ENCODE measurements around the gene TBX10.

TBX10 gene

DNA sequence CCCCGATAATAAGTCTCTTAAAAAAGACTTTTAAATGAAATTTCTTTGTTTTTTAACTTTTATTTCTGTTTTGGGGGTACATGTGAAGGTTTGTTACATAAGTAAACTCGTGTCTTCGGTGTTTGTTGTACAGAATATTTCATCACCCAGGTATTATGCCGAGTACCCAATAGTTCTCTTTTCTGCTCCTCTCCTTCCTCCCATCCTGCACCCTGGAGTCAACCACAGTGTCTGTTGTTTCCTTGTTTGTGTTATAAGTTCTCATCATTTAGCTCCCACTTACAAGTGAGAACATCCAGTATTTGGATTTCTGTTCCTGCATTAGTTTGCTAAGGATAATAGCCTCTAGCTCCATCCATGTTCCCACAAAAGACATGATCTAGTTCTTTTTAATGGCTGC is 57.6 kb downstream of the TBX10 start:
- Histone ChIP-seq H3K79me2 (ENCODE audit: insufficient read depth, low read length) (peaks cover 39% of the 10 kb centered on the region), H3K27me3 (ENCODE audit: insufficient read depth, low read length, poor library complexity) (peaks cover 5% of the 10 kb centered on the region), H3K9ac (ENCODE audit: low read depth, low read length) (no peak overlapping the region), H3K27ac (ENCODE audit: low read length) (no peak overlapping the region), H3K4me1 (ENCODE audit: insufficient read depth, low read length) (peaks cover 38% of the 10 kb centered on the region), H3K4me3 (ENCODE audit: low read depth in 1 of 2, low read length in 2 of 2) (no peak overlapping the region), H2AFZ (ENCODE audit: low read depth, low read length) (no peak overlapping the region), H3K36me3 (ENCODE audit: insufficient read depth, low read length) (peaks cover 29% of the 10 kb centered on the region), H4K20me1 (ENCODE audit: insufficient read depth, low read length) (peaks cover 29% of the 10 kb centered on the region), H3K4me2 (ENCODE audit: insufficient read depth, low read length) (no peak overlapping the region), H3K9me3 (ENCODE audit: insufficient read depth, low read length, severe bottlenecking) (no peaks in the 10 kb centered on the region)
- no peak for DNase-seq
- TF ChIP-seq EZH2 (IDR thresholded peaks at IDR 0.05; ENCODE audit: borderline replicate concordance, low read depth, low read length, severe bottlenecking): no peak
- TF ChIP-seq, protein P1, sequence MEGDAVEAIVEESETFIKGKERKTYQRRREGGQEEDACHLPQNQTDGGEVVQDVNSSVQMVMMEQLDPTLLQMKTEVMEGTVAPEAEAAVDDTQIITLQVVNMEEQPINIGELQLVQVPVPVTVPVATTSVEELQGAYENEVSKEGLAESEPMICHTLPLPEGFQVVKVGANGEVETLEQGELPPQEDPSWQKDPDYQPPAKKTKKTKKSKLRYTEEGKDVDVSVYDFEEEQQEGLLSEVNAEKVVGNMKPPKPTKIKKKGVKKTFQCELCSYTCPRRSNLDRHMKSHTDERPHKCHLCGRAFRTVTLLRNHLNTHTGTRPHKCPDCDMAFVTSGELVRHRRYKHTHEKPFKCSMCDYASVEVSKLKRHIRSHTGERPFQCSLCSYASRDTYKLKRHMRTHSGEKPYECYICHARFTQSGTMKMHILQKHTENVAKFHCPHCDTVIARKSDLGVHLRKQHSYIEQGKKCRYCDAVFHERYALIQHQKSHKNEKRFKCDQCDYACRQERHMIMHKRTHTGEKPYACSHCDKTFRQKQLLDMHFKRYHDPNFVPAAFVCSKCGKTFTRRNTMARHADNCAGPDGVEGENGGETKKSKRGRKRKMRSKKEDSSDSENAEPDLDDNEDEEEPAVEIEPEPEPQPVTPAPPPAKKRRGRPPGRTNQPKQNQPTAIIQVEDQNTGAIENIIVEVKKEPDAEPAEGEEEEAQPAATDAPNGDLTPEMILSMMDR (IDR thresholded peaks at IDR 0.05; ENCODE audit: borderline replicate concordance, extremely low read depth, low read length, poor library complexity, severe bottlenecking): no peak
- no peak for ATAC-seq (ENCODE audit: insufficient read depth, low read depth)

DNA sequence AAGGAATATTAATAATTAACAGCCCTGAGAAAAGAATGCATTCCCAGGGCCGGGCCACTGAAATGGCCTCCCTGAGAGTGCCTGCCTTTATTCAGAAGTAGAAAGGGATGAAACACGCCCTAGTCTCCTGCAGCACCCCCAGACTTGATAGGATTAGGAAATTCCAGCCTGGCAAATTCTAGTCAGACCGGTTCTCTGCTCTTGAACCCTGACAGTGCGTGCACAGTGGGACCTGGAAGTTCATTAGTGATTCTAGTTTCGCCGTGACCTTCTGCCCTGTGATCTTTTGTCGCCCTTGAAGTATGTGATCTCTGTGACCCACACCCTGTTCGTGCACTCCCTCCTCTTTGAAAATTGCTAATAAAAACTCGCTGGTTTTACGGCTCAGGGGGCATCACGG is 58.1 kb downstream of the TBX10 start:
- H3K4me1 ChIP-seq (ENCODE audit: insufficient read depth, low read length): peaks cover 38% of the 10 kb centered on the region
- no peak overlapping the region for H3K4me3 ChIP-seq (ENCODE audit: low read depth in 1 of 2, low read length in 2 of 2)

More for the DNA sequence above, 58.1 kb downstream of the TBX10 start:
- Histone ChIP-seq H4K20me1 (ENCODE audit: insufficient read depth, low read length) (peaks cover 23% of the 10 kb centered on the region), H3K4me2 (ENCODE audit: insufficient read depth, low read length) (no peak overlapping the region), H3K27me3 (ENCODE audit: insufficient read depth, low read length, poor library complexity) (peaks cover 5% of the 10 kb centered on the region), H2AFZ (ENCODE audit: low read depth, low read length) (no peak overlapping the region), H3K79me2 (ENCODE audit: insufficient read depth, low read length) (peaks cover 39% of the 10 kb centered on the region), H3K9ac (ENCODE audit: low read depth, low read length) (no peak overlapping the region), H3K36me3 (ENCODE audit: insufficient read depth, low read length) (peaks cover 23% of the 10 kb centered on the region), H3K27ac (ENCODE audit: low read length) (no peak overlapping the region), H3K9me3 (ENCODE audit: insufficient read depth, low read length, severe bottlenecking) (no peaks in the 10 kb centered on the region)
- DNase-seq (no peak), ATAC-seq (ENCODE audit: insufficient read depth, low read depth) (no peak)
- no peak for TF ChIP-seq EZH2 (IDR thresholded peaks at IDR 0.05; ENCODE audit: borderline replicate concordance, low read depth, low read length, severe bottlenecking)
- TF ChIP-seq, protein P1 (IDR thresholded peaks at IDR 0.05; ENCODE audit: borderline replicate concordance, extremely low read depth, low read length, poor library complexity, severe bottlenecking): no peak

Data from DND-41 (cell line).